Thyroid gland (tissue), 4 donors: ENCODE data around the gene SWT1. TPM values are rescaled to one million over a fixed set of nuclear protein-coding genes. Genes with fewer than 3 reads are reported as not detected.

Source experiments
- DNase-seq, 2 donors: peaks; one replicate each; pipeline ENCODE4 v3.0.0-alpha.2; 2019
- H3K27ac ChIP-seq, 3 donors: fragments of 200-600 bp; sonication (generic); 1 replicate in 2 of 3; 2 replicates in 1 of 3; pipeline ENCODE4 v1.5.1; 2016 to 2019; ENCODE audit warnings: mild to moderate bottlenecking in 1 of 3, moderate library complexity in 1 of 3
- H3K27me3 ChIP-seq: fragments of 200-600 bp; sonication (generic); one replicate; pipeline ENCODE4 v1.5.1; 2019
- H3K36me3 ChIP-seq, 2 donors: fragments of 200-600 bp; sonication (generic); one replicate each; pipeline ENCODE4 v1.5.1; 2016 to 2019
- H3K4me1 ChIP-seq, 2 donors: fragments of 200-600 bp; sonication (generic); one replicate each; pipeline ENCODE4 v1.5.1; 2017 to 2019
- H3K4me3 ChIP-seq, 3 donors: fragments of 200-600 bp; sonication (generic); replicated peaks in 1 of 3; 1 replicate in 2 of 3; 2 replicates in 1 of 3; pipeline ENCODE4 v1.5.1; 2016; ENCODE audit warnings: mild to moderate bottlenecking in 1 of 3
- H3K9me3 ChIP-seq: fragments of 200-600 bp; sonication (generic); one replicate; pipeline ENCODE4 v1.5.1; 2017
- CTCF ChIP-seq, 6 experiments: fragments of 200-600 bp in 3 of 6; fragments of 450-650 bp in 3 of 6; sonication (generic) in 3 of 6; IDR thresholded peaks; one replicate each; pipeline ENCODE4 v1.5.1; 2016 to 2019; ENCODE audit warnings: antibody characterized with exemption in 6 of 6, mild to moderate bottlenecking in 2 of 6, inconsistent platforms in 1 of 6, moderate library complexity in 1 of 6
- POLR2A ChIP-seq, 2 donors: fragments of 450-650 bp; IDR thresholded peaks; one replicate each; pipeline ENCODE4 v1.6.1; 2017; ENCODE audit warnings: antibody characterized with exemption in 2 of 2, mild to moderate bottlenecking in 2 of 2, moderate library complexity in 1 of 2
- WGBS, 2 donors: methylation state at CpG; one replicate each; pipeline ENCODE4 v1.1.5; 2017; 5-methylcytosine and 5-hydroxymethylcytosine counted together
- intact Hi-C: fragments of 100-400 bp; cut with DNase I; formaldehyde crosslinking; loops from one replicate; pipeline ENCODE4 v1.15.1; 2023
- total RNA-seq, 4 donors: library from RNA; depleted of rRNA; stranded (reverse); fragments of >200 nt; gene quantifications; one replicate each; pipeline ENCODE4 v1.2.3, GENCODE V29; 2016

The SWT1 gene
- total RNA-seq, 4 donors from 2014 or later: 9.4 to 13.4 (median 11.4) TPM

GRCh38 chr1:185112356-185112755 lies 44.6 kb upstream of the SWT1 start:
- intact Hi-C loops: no loop called here
- no peaks in the 10 kb centered on the region for H3K36me3 ChIP-seq
- no peak overlapping the region for H3K4me3 ChIP-seq
- H3K27ac ChIP-seq: no peak overlapping the region
- DNase-seq: no peak
- H3K9me3 ChIP-seq: no peaks in the 10 kb centered on the region
- no peaks in the 10 kb centered on the region for H3K4me1 ChIP-seq
- 84 to 91% methylated on average over 2 of the region's 2 CpGs for WGBS, 2 donors
- TF ChIP-seq CTCF (IDR thresholded peaks at IDR 0.05) (no peak), POLR2A (IDR thresholded peaks at IDR 0.05) (no peak)
- no peaks in the 10 kb centered on the region for H3K27me3 ChIP-seq

GRCh38 chr1:185129708-185130107 lies 27.3 kb upstream of the SWT1 start:
- intact Hi-C loops: no loop called here
- 92 to 93% methylated on average over 2 of the region's 2 CpGs for WGBS, 2 donors
- no peak for TF ChIP-seq POLR2A (IDR thresholded peaks at IDR 0.05)
- TF ChIP-seq CTCF (IDR thresholded peaks at IDR 0.05): no peak

GRCh38 chr1:185132534-185132933 lies 24.4 kb upstream of the SWT1 start:
- Histone ChIP-seq H3K4me3 (no peak overlapping the region), H3K27ac (no peak overlapping the region), H3K36me3 (peaks cover 6 to 16% of the 10 kb centered on the region in 2 donors), H3K4me1 (no peaks in the 10 kb centered on the region), H3K27me3 (no peaks in the 10 kb centered on the region), H3K9me3 (no peaks in the 10 kb centered on the region)
- WGBS, 2 donors: 95 to 97% methylated on average over 1 of the region's 1 CpG
- intact Hi-C loops: no loop called here
- DNase-seq: no peak
- TF ChIP-seq POLR2A (IDR thresholded peaks at IDR 0.05): no peak
- no peak for TF ChIP-seq CTCF (IDR thresholded peaks at IDR 0.05)

More at GRCh38 chr1:185129708-185130107, 27.3 kb upstream of the SWT1 start:
- H3K36me3 ChIP-seq: peaks cover 16 to 17% of the 10 kb centered on the region in 2 donors
- H3K27ac ChIP-seq: no peak overlapping the region
- no peak overlapping the region for H3K4me3 ChIP-seq
- no peaks in the 10 kb centered on the region for H3K27me3 ChIP-seq
- H3K9me3 ChIP-seq: no peaks in the 10 kb centered on the region
- no peak for DNase-seq
- no peaks in the 10 kb centered on the region for H3K4me1 ChIP-seq

- Histone ChIP-seq H3K27me3 (no peaks in the 10 kb centered on the region), H3K27ac (no peak overlapping the region), H3K36me3 (peaks cover 4 to 14% of the 10 kb centered on the region in 2 donors), H3K9me3 (no peaks in the 10 kb centered on the region), H3K4me1 (no peaks in the 10 kb centered on the region), H3K4me3 (no peak overlapping the region)
- DNase-seq: no peak
- 94 to 97% methylated on average over 1 of the region's 1 CpG for WGBS, 2 donors
- intact Hi-C loops: no loop called here
- TF ChIP-seq CTCF (IDR thresholded peaks at IDR 0.05): no peak
- TF ChIP-seq POLR2A (IDR thresholded peaks at IDR 0.05): no peak
Measured at GRCh38 chr1:185137896-185138545, 18.9 kb upstream of the SWT1 start.

GRCh38 chr1:185139246-185139645 lies 17.7 kb upstream of the SWT1 start:
- WGBS, 2 donors: 96 to 98% methylated on average over 4 of the region's 4 CpGs
- H3K27me3 ChIP-seq: no peaks in the 10 kb centered on the region
- DNase-seq: no peak
- H3K4me1 ChIP-seq: no peaks in the 10 kb centered on the region
- peaks cover 4 to 15% of the 10 kb centered on the region in 2 donors for H3K36me3 ChIP-seq
- no peaks in the 10 kb centered on the region for H3K9me3 ChIP-seq
- TF ChIP-seq POLR2A (IDR thresholded peaks at IDR 0.05): no peak
- TF ChIP-seq CTCF (IDR thresholded peaks at IDR 0.05): no peak
- intact Hi-C loops: no loop called here
- H3K27ac ChIP-seq: no peak overlapping the region
- no peak overlapping the region for H3K4me3 ChIP-seq
